OCI-LY1 (cell line): ENCODE results near the gene SNX32.

ENCODE experiments used
- H2AFZ ChIP-seq: fragments of 200-600 bp; sonication (generic), shearing (Covaris generic); 2 replicates; pipeline ENCODE4 v1.6.0; 2014; ENCODE audit warnings: antibody characterized with exemption, mild to moderate bottlenecking, low read length
- H3F3A ChIP-seq: fragments of 200-600 bp; sonication (generic), shearing (Covaris generic); 2 replicates; pipeline ENCODE4 v1.6.0; 2014; ENCODE audit warnings: mild to moderate bottlenecking, antibody characterized with exemption, low read length, moderate library complexity; ENCODE audit not compliant: insufficient read depth
- H3K27ac ChIP-seq: fragments of 200-600 bp; sonication (generic); 2 replicates; pipeline ENCODE4 v1.5.1; 2014; ENCODE audit warnings: low read length, mixed run types, mild to moderate bottlenecking, low read depth; ENCODE audit not compliant: poor library complexity, severe bottlenecking
- H3K27me3 ChIP-seq: fragments of 200-600 bp; sonication (generic); 2 replicates; pipeline ENCODE4 v1.6.0; 2014; ENCODE audit warnings: antibody characterized with exemption, mild to moderate bottlenecking, low read length, moderate library complexity; ENCODE audit not compliant: insufficient read depth
- H3K36me3 ChIP-seq: fragments of 200-600 bp; sonication (generic); 2 replicates; pipeline ENCODE4 v1.6.1; 2014; ENCODE audit warnings: mild to moderate bottlenecking, antibody characterized with exemption, low read length, moderate library complexity, mixed read lengths; ENCODE audit not compliant: insufficient read depth
- H3K4me1 ChIP-seq: fragments of 200-600 bp; sonication (generic); 2 replicates; pipeline ENCODE4 v1.5.1; 2014; ENCODE audit warnings: mild to moderate bottlenecking, low read length, moderate library complexity; ENCODE audit not compliant: insufficient read depth, severe bottlenecking
- H3K4me2 ChIP-seq: fragments of 200-600 bp; sonication (generic), shearing (Covaris generic); 2 replicates; pipeline ENCODE4 v1.6.1; 2014; ENCODE audit warnings: low read length
- H3K4me3 ChIP-seq: fragments of 200-600 bp; sonication (generic); 2 replicates; pipeline ENCODE4 v1.5.1; 2014; ENCODE audit warnings: low read length, low read depth, mild to moderate bottlenecking, mixed read lengths; ENCODE audit not compliant: poor library complexity, severe bottlenecking
- H3K79me2 ChIP-seq: fragments of 200-600 bp; shearing (Covaris generic); 2 replicates; pipeline ENCODE4 v1.6.1; 2016; ENCODE audit warnings: mixed run types, low read length, mixed read lengths; ENCODE audit not compliant: insufficient read depth
- H3K9ac ChIP-seq: fragments of 200-600 bp; sonication (generic), shearing (Covaris generic); 2 replicates; pipeline ENCODE4 v1.6.1; 2014; ENCODE audit warnings: mild to moderate bottlenecking, low read length, mixed read lengths
- H3K9me2 ChIP-seq: fragments of 200-600 bp; sonication (generic), shearing (Covaris generic); 2 replicates; pipeline ENCODE4 v1.6.1; 2014; ENCODE audit warnings: low read depth, mild to moderate bottlenecking, low read length, mixed read lengths
- H3K9me3 ChIP-seq: fragments of 200-600 bp; shearing (Covaris generic); 2 replicates; pipeline ENCODE4 v1.6.1; 2014; ENCODE audit warnings: low read length, mixed read lengths
- H4K20me1 ChIP-seq: fragments of 200-600 bp; sonication (generic), shearing (Covaris generic); 2 replicates; pipeline ENCODE4 v1.6.0; 2016; ENCODE audit warnings: mild to moderate bottlenecking, low read length; ENCODE audit not compliant: insufficient read depth
- CTCF ChIP-seq: fragments of 200-600 bp; sonication (generic), shearing (Covaris generic); IDR thresholded peaks from 2 replicates; pipeline ENCODE4 v1.5.1; 2017; ENCODE audit warnings: mild to moderate bottlenecking, antibody characterized with exemption, low read length, moderate library complexity, mixed read lengths
- EZH2 ChIP-seq: fragments of 200-600 bp; sonication (generic), shearing (Covaris generic); IDR thresholded peaks from 2 replicates; pipeline ENCODE4 v1.8.0; 2017; ENCODE audit warnings: borderline replicate concordance, mixed run types, mild to moderate bottlenecking, antibody characterized with exemption, low read length, moderate library complexity, mixed read lengths

The SNX32 gene

GRCh38 chr11:65806979-65807378 is 26.8 kb upstream of the SNX32 start:
- Histone ChIP-seq H3K9me3 (no peaks in the 10 kb centered on the region), H3K27ac (no peak overlapping the region), H3K9ac (no peak overlapping the region)

GRCh38 chr11:65808744-65809341 is 24.9 kb upstream of the SNX32 start:
- no peak overlapping the region for H3K9ac ChIP-seq
- no peak overlapping the region for H2AFZ ChIP-seq
- no peaks in the 10 kb centered on the region for H3K36me3 ChIP-seq
- H3K27ac ChIP-seq = no peak overlapping the region
- H3K27me3 ChIP-seq = peaks cover 18% of the 10 kb centered on the region
- H3K9me3 ChIP-seq = no peaks in the 10 kb centered on the region
- H4K20me1 ChIP-seq = no peaks in the 10 kb centered on the region
- H3K4me1 ChIP-seq = no peaks in the 10 kb centered on the region
- no peak overlapping the region for H3K4me3 ChIP-seq
- no peaks in the 10 kb centered on the region for H3K79me2 ChIP-seq
- H3K9me2 ChIP-seq = no peaks in the 10 kb centered on the region
- H3K4me2 ChIP-seq = no peak overlapping the region
- no peak for TF ChIP-seq CTCF
- TF ChIP-seq EZH2 = no peak
- H3F3A ChIP-seq = no peaks in the 10 kb centered on the region

More at GRCh38 chr11:65806979-65807378, 26.8 kb upstream of the SNX32 start:
- Histone ChIP-seq H3K79me2 (no peaks in the 10 kb centered on the region), H3K36me3 (no peaks in the 10 kb centered on the region), H3F3A (no peaks in the 10 kb centered on the region), H3K9me2 (no peaks in the 10 kb centered on the region), H3K27me3 (peaks cover 12% of the 10 kb centered on the region; the same call in 1 of the 2 replicates), H2AFZ (no peak overlapping the region), H3K4me2 (no peak overlapping the region), H3K4me1 (no peaks in the 10 kb centered on the region), H3K4me3 (no peak overlapping the region), H4K20me1 (no peaks in the 10 kb centered on the region)
- TF ChIP-seq EZH2 (no peak), CTCF (no peak)

GRCh38 chr11:65809496-65809895 is 24.3 kb upstream of the SNX32 start:
- Histone ChIP-seq H3K27me3 (peaks cover 18% of the 10 kb centered on the region), H4K20me1 (no peaks in the 10 kb centered on the region), H3K79me2 (no peaks in the 10 kb centered on the region), H3K36me3 (no peaks in the 10 kb centered on the region), H3K9ac (no peak overlapping the region), H2AFZ (no peak overlapping the region), H3K4me3 (no peak overlapping the region), H3F3A (no peaks in the 10 kb centered on the region), H3K4me2 (no peak overlapping the region), H3K9me2 (no peaks in the 10 kb centered on the region), H3K4me1 (no peaks in the 10 kb centered on the region), H3K27ac (no peak overlapping the region), H3K9me3 (no peaks in the 10 kb centered on the region)
- no peak for TF ChIP-seq EZH2
- no peak for TF ChIP-seq CTCF
